Lower leg skin (tissue), 4 donors: ENCODE results near the gene EFEMP1. TPM values are rescaled to one million over a fixed set of nuclear protein-coding genes. Genes with fewer than 3 reads are reported as not detected.
"Not testable (repeated sequence)": the region's sequence is repeated elsewhere in the genome, so short reads cannot be mapped to it uniquely, and the experiment has no call there.

ENCODE experiments used
- DNase-seq, 2 donors: peaks; one replicate each; pipeline ENCODE4 v3.0.0-alpha.2; 2019; ENCODE audit warnings: low spot score in 2 of 2
- H3K4me3 ChIP-seq: fragments of 200-600 bp; sonication (generic); 2 replicates; pipeline ENCODE4 v1.5.1; 2017; ENCODE audit warnings: mild to moderate bottlenecking, low read depth; ENCODE audit not compliant: poor library complexity, severe bottlenecking
- POLR2A ChIP-seq, 2 donors: fragments of 450-650 bp; IDR thresholded peaks; one replicate each; pipeline ENCODE4 v1.6.1; 2016 to 2017; ENCODE audit warnings: antibody characterized with exemption in 2 of 2, mild to moderate bottlenecking in 1 of 2, moderate library complexity in 1 of 2
- WGBS, 2 donors: methylation state at CpG; one replicate each; pipeline ENCODE4 v1.1.5; 2018; 5-methylcytosine and 5-hydroxymethylcytosine counted together
- intact Hi-C: fragments of 100-400 bp; cut with DNase I; formaldehyde crosslinking; loops from one replicate; pipeline ENCODE4 v1.15.0; 2023; ENCODE audit warnings: low total_unique reads
- total RNA-seq, 4 donors: library from RNA; depleted of rRNA; stranded (reverse); fragments of >200 nt; gene quantifications; one replicate each; pipeline ENCODE4 v1.1.0, GENCODE V29; 2016
- TF ChIP-seq, protein P1 (sequence below), 3 donors: fragments of 450-650 bp; IDR thresholded peaks; one replicate each; pipeline ENCODE4 v1.5.1; 2016; ENCODE audit warnings: antibody characterized with exemption in 3 of 3, mild to moderate bottlenecking in 3 of 3, moderate library complexity in 2 of 3

EFEMP1 gene
- total RNA-seq, 4 donors from 2014 or later: 86.2 to 113 (median 98.9) TPM

DNA sequence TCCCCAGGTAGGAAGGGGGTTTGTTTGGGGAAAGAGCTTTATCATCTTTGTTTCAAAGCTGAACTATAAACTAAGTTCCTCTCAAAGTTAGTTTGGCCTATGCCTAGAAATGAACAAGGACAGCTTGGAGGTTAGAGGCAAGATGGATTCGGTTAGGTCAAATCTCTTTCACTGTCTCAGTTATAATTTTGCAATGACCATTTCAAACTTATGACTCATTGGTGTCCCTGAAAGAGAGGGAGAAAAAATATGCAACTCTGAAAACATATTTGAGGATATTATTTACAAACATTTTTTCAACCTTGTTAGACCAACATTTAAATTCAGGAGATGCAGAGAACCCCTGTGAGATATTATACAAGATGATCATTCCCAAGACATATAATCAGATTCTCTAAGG is 95.7 kb downstream of the EFEMP1 start:
- 88 to 100% methylated on average over 1 of the region's 1 CpG for WGBS, 2 donors
- intact Hi-C loops: no loop called here
- no peak for TF ChIP-seq POLR2A (IDR thresholded peaks at IDR 0.05)
- TF ChIP-seq, protein P1, sequence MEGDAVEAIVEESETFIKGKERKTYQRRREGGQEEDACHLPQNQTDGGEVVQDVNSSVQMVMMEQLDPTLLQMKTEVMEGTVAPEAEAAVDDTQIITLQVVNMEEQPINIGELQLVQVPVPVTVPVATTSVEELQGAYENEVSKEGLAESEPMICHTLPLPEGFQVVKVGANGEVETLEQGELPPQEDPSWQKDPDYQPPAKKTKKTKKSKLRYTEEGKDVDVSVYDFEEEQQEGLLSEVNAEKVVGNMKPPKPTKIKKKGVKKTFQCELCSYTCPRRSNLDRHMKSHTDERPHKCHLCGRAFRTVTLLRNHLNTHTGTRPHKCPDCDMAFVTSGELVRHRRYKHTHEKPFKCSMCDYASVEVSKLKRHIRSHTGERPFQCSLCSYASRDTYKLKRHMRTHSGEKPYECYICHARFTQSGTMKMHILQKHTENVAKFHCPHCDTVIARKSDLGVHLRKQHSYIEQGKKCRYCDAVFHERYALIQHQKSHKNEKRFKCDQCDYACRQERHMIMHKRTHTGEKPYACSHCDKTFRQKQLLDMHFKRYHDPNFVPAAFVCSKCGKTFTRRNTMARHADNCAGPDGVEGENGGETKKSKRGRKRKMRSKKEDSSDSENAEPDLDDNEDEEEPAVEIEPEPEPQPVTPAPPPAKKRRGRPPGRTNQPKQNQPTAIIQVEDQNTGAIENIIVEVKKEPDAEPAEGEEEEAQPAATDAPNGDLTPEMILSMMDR (IDR thresholded peaks at IDR 0.05): no peak
- DNase-seq: no peak
- no peak overlapping the region for H3K4me3 ChIP-seq

DNA sequence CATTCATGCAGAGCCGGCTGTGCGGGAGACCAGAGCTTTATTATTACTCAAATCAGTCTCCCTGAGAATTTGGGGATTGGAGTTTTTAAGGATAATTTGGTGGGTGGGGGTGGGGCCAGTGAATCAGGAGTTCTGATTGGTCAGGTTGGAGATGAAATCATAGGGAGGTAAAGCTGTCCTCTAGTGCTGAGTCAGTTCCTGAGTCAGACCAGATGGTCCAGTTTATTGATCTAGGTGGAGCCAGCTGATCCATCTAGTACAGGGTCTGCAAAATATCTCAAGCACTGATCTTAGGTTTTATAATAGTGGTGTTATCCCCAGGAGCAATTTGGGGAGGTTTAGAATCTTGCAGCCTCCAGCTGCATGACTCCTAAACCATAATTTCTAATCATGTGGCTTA is 96.2 kb downstream of the EFEMP1 start:
- H3K4me3 ChIP-seq, intact Hi-C loops, DNase-seq: not testable (repeated sequence)
- WGBS, 2 donors: 91 to 92% methylated on average over 2 of the region's 2 CpGs

DNA sequence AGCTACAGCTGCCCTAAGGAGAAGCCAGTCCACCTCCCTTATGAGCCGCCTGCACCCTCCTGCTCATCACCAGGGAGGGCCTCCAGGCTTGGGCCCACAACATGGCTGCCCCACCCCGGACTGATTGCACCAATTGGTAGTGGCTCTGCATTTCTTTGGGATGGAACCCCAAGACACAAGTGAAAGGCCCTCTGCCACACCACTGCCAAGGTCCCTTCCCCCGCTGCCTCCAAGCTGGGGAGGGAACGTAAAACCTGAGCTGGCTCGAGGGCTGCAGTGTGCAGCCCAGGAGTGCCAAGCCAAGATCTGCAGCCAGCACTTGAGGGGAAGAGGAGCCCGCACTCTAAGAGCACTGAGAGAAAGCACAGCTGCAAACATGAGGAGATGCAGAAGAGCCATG is 97.3 kb downstream of the EFEMP1 start:
- DNase-seq: no peak
- no peak for TF ChIP-seq POLR2A (IDR thresholded peaks at IDR 0.05)
- TF ChIP-seq, protein P1 (IDR thresholded peaks at IDR 0.05): no peak
- no peak overlapping the region for H3K4me3 ChIP-seq
- intact Hi-C loops: no loop called here
- WGBS, 2 donors: 80 to 82% methylated on average over 5 to 6 of the region's 6 CpGs

DNA sequence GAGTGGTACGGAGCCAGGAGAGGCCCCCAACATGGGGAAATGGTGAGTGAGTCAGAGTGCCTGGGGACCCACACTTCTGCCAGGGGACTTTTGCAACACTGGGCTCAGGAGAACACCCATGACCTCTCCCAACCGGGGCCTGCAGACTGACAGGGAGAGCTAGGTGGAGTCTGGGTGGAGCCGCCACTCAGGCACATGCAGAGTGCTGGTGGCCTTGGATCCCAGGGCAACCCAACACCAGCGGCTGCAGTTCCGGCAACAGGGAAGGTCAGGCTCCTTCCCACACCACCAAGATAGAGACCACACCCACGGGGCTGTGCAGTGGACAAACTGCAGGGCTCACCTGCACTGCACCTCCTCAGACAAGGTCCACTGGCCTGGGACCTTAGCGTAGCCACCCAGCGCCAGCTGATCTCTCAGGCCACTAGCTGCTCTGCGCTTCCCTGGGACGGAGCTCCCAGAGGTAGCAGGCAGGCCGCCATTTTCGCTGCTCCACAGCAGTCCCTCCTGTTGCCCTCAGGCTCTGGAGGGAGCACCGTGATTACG is 99.0 kb downstream of the EFEMP1 start:
- no peak overlapping the region for H3K4me3 ChIP-seq
- intact Hi-C loops: no loop called here
- no peak for TF ChIP-seq POLR2A (IDR thresholded peaks at IDR 0.05)
- TF ChIP-seq, protein P1 (IDR thresholded peaks at IDR 0.05): no peak
- WGBS, 2 donors: 95 to 99% methylated on average over 10 to 14 of the region's 14 CpGs
- DNase-seq: no peak

Other genes starting within 250 kb of the EFEMP1 start
- gene PNPT1, start 229.9 kb downstream of the EFEMP1 start, total RNA-seq: 10 to 100 TPM in 1 of 4 donors, 1 to 10 TPM in 3; 5.6 to 10.4 (median 8.9) TPM